HG02973 (cell line): ENCODE data around the gene SMCO4.
"Not testable (repeated sequence)": the region's sequence is repeated elsewhere in the genome, so short reads cannot be mapped to it uniquely, and the experiment has no call there.

ENCODE experiments used
- ATAC-seq: cut with Tn5 transposase; IDR thresholded peaks from one replicate; pipeline ENCODE4 v1.9.1; 2021; ENCODE audit warnings: moderate library complexity; ENCODE audit not compliant: unreplicated experiment

The SMCO4 gene

DNA sequence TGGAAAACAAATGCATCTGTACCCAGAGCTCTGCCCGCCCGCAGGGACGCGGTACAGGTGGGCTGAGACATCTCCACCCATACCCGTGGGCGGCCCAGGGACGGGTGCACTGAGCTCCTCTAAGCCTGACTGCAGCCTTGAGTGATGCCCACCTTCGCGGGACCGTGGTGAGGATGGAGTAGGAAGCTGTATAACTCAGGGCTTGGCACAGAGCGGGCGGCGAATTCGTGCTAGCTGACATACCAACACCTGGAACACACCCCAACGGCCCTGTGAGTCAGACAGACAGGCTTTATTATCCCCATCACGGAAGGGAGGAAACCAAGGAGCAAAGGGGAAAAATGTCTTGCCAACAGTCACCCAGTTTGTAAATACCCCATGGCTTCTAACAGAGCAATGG is 61.9 kb downstream of the SMCO4 start:
- ATAC-seq = no peak

DNA sequence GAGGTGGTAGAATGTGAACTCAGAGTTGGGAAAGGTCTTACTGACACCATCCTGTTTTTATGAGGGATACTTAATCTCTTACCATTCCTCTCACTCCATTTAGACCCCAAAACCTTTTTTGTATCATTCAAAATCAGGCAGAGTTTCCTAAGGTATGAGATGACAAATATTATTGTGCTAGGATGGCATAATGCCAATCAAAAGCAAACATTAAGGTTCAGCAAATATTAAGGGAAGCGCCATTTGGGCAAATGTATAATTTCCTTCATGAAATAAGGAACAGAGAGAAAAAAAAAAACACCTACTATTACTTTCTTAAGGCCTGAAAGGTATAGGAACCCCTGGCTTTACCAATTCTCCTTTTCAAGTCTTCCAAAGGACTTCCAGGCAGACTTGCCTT is 62.4 kb downstream of the SMCO4 start:
- ATAC-seq = no peak

DNA sequence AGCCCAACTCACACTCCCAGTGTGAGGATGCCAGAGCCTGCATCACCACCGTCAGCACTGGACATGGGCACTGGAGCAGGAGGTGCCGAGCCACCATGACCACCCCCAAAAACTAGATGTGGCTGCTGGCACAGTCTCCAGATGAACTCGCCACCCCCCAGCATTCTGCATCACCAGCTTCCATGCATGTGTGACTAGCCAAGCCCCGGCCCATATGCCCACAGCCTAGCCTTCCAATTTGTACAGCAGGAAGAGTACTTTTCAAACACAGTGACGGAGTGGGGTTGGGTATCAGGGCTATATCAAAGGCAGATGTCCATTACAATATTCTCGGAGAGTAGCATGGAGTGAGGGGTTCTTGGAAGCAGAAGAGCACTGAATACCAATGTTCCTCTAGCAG is 62.9 kb downstream of the SMCO4 start:
- no peak for ATAC-seq

DNA sequence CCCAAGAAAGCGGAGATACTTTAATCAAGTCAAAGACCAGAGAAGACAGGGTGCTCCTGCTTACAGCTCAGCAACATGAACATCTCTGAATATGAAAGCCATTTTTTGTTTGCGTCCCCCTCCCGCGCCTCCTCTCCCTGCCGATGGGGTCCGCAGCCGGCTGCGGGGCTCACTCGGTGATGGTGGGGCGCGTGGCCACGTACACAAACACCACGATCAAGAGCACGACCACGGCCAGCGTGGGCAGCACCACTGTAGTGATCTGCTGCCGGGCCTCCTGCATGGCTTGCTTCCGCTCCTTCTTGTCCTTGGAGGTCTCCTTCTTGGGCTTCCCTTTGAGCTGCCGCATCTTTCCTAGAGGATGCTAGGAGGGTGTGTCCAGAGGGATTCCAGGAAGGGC is 64.3 kb downstream of the SMCO4 start:
- ATAC-seq = no peak

GRCh38 chr11:93477684-93478234 is 65.4 kb downstream of the SMCO4 start:
- ATAC-seq = no peak

GRCh38 chr11:93476796-93477195 is 66.4 kb downstream of the SMCO4 start:
- ATAC-seq = no peak

DNA sequence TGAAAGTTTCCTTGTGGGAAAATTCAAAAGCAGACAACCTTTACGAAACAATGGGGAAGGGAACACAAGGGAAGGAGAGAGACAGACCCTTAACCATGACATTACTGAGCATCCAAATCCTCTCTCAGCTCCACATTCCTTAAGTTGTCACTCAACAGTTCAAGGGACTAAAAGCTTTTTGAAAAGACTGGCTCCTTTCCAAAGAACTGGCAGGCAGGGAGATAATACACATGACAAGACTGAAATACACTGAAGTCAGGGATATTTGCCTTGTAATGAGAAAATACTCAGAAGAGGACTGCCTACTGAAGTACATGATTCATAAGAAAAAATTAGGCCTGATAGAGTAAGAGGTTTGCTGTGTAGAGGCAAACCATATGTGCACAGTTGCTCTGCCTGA is 69.1 kb downstream of the SMCO4 start:
- ATAC-seq = no peak

- ATAC-seq = no peak
Measured at GRCh38 chr11:93468290-93468689, 74.9 kb downstream of the SMCO4 start.

GRCh38 chr11:93467054-93467453 is 76.1 kb downstream of the SMCO4 start:
- no peak for ATAC-seq

DNA sequence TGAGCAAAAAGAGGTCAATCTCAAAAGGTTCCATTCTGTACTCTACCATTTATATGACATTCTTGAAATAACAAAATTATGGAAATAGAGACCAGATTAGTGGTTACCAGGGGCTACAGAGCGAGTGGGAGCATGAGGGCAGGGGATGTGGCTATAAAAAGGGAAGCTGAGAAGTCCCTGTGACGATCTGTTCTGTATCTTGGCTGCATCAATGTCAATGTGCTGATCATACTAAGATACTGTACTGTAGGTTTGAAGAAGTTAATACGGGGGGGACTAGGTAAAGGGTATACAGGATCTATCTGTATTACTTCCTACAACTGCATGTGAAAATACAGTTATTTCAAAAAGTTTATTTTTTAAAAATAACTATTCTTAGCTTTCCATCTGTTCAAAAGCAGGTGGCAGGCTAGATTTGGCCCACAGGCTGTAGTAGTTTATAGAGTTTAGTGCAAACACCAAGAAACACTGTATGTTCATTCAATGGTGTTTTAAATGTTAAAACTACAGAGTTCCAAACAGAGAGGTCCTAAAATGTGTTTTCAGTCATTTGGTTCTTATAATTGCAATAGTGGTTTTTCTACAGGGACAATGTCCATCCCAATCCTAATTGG is 78.2 kb downstream of the SMCO4 start:
- ATAC-seq = no peak

- ATAC-seq = not testable (repeated sequence)
Measured at GRCh38 chr11:93463666-93464065, 79.5 kb downstream of the SMCO4 start.

GRCh38 chr11:93458286-93458685 is 84.9 kb downstream of the SMCO4 start:
- ATAC-seq = no peak

DNA sequence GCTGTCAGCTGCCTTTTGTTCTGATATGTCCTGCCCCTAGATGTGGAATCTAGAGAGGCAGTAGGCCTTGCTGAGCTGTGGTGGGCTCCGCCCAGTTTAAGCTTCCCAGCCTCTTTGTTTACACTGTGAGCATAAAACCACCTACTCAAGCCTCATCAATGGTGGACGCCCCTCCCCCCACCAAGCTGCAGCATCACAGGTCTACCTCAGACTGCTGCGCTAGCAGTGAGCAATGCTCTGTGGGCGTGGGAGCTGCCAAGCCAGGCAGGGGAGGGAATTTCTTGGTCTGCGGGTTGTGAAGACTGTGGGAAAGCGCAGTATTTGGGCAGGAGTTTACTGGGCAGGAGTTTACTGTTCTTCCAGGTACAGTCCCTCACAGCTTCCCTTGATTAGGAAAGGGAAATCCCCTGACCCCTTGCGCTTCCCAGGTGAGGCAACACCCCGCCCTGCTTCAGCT is 98.5 kb downstream of the SMCO4 start:
- ATAC-seq = no peak

- ATAC-seq = not testable (repeated sequence)
Measured at GRCh38 chr11:93443232-93443631, 100.0 kb downstream of the SMCO4 start.

DNA sequence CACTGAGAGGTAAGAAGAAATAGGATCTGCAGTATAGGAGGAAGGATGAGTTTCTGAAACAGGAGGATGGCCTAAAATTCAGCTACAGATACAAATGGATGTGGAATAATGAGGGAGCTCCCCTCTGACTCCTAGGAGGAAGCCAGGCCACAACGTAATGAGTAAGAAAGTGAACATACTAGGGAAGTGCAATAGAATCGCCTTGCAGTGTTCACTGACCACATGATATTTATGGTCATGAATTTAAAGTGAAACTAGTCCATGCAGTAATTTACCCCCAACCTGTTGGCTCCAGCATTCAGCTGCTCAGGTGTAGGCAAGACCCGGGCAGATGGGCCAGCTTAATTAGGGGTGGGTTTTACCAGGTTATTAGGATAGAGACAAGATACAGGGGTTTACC is 110.9 kb downstream of the SMCO4 start:
- ATAC-seq = no peak
